HG03442 (cell line): ENCODE measurements around the gene HSPA1B.
"Not testable (repeated sequence)": the region's sequence is repeated elsewhere in the genome, so short reads cannot be mapped to it uniquely, and the experiment has no call there.

Experiments used
- ATAC-seq: cut with Tn5 transposase; IDR thresholded peaks from one replicate; pipeline ENCODE4 v1.9.1; 2021; ENCODE audit warnings: mild to moderate bottlenecking, moderate library complexity; ENCODE audit not compliant: unreplicated experiment

Gene HSPA1B

GRCh38 chr6:31851980-31852718, 24.6 kb downstream of the HSPA1B start:
- ATAC-seq, result not testable (repeated sequence)

GRCh38 chr6:31857774-31858173, 30.2 kb downstream of the HSPA1B start:
- not testable (repeated sequence) for ATAC-seq

GRCh38 chr6:31858707-31859106, 31.2 kb downstream of the HSPA1B start:
- ATAC-seq, result no peak

- ATAC-seq, result no peak
Measured at GRCh38 chr6:31859923-31860322, 32.4 kb downstream of the HSPA1B start.

- no peak for ATAC-seq
Measured at GRCh38 chr6:31860349-31860748, 32.8 kb downstream of the HSPA1B start.

- ATAC-seq, result no peak
Measured at GRCh38 chr6:31861150-31861549, 33.6 kb downstream of the HSPA1B start.

- no peak for ATAC-seq
Measured at GRCh38 chr6:31861919-31862343, 34.4 kb downstream of the HSPA1B start.

- ATAC-seq, result peak; percentile 88
Measured at GRCh38 chr6:31862344-31863235, 35.1 kb downstream of the HSPA1B start, which contains the start of gene NEU1. Gene NEU1 (minus strand): TSS chr6:31862821. CDS start chr6:31862776, 45 bp downstream.

GRCh38 chr6:31864123-31864562, 36.6 kb downstream of the HSPA1B start:
- not testable (repeated sequence) for ATAC-seq

GRCh38 chr6:31864818-31865204, 37.3 kb downstream of the HSPA1B start:
- ATAC-seq, result no peak

- no peak for ATAC-seq
Measured at GRCh38 chr6:31865205-31866118, 37.9 kb downstream of the HSPA1B start.

- ATAC-seq, result not testable (repeated sequence)
Measured at GRCh38 chr6:31868658-31868971, 41.1 kb downstream of the HSPA1B start.

GRCh38 chr6:31869343-31869742, 41.8 kb downstream of the HSPA1B start:
- ATAC-seq, result no peak

GRCh38 chr6:31870385-31870921, 42.9 kb downstream of the HSPA1B start:
- no peak for ATAC-seq

- ATAC-seq, result no peak
Measured at GRCh38 chr6:31871046-31871659, 43.6 kb downstream of the HSPA1B start.

- no peak for ATAC-seq
Measured at GRCh38 chr6:31874084-31874670, 46.6 kb downstream of the HSPA1B start.

- ATAC-seq, result no peak
Measured at GRCh38 chr6:31874836-31875572, 47.5 kb downstream of the HSPA1B start.

GRCh38 chr6:31875877-31876276, 48.3 kb downstream of the HSPA1B start:
- no peak for ATAC-seq

GRCh38 chr6:31876357-31876756, 48.8 kb downstream of the HSPA1B start:
- ATAC-seq, result no peak
